GM12872 (cell line): ENCODE data around the gene BRSK1.

Experiments used
- TF ChIP-seq, protein P1 (sequence below): IDR thresholded peaks from 3 replicates; pipeline ENCODE4 v1.5.1; 2011; ENCODE audit warnings: low read depth, mild to moderate bottlenecking, low read length, moderate library complexity; ENCODE audit not compliant: insufficient read depth

Gene BRSK1

DNA sequence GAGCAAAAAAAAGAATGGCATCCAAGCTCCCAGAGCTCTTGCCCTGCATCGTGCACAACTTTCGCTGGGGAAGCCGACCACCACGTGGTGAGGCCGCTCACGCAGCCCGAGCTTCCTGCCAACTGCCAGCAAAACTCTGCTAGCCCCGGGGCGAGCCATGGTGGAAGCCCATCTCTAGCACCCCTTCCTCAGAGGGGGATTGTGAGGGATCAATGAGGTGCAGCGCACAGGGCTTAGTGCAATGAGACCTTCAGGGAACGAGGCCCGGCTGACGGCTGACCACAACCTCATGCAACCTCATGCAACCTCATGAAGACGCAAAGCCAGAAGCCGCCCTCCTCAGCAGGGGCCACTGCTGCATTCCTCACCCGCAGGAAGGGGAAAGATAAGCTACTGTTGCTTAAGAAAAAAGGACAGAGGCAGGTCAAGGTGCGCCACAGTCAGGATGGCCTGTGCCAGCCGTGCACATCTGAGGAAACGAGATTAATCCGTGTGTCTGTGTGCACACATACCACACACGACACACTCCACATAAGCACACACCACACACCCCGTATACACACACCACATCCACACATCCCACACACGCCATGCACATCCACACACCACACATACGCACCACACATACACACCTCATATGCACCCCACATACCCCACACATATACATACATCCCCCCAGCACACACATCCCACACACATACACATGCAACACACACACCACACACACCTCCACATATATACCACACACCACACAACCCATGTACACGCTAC lies 13.4 kb upstream of the BRSK1 start:
- TF ChIP-seq, protein P1, sequence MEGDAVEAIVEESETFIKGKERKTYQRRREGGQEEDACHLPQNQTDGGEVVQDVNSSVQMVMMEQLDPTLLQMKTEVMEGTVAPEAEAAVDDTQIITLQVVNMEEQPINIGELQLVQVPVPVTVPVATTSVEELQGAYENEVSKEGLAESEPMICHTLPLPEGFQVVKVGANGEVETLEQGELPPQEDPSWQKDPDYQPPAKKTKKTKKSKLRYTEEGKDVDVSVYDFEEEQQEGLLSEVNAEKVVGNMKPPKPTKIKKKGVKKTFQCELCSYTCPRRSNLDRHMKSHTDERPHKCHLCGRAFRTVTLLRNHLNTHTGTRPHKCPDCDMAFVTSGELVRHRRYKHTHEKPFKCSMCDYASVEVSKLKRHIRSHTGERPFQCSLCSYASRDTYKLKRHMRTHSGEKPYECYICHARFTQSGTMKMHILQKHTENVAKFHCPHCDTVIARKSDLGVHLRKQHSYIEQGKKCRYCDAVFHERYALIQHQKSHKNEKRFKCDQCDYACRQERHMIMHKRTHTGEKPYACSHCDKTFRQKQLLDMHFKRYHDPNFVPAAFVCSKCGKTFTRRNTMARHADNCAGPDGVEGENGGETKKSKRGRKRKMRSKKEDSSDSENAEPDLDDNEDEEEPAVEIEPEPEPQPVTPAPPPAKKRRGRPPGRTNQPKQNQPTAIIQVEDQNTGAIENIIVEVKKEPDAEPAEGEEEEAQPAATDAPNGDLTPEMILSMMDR, result no peak

DNA sequence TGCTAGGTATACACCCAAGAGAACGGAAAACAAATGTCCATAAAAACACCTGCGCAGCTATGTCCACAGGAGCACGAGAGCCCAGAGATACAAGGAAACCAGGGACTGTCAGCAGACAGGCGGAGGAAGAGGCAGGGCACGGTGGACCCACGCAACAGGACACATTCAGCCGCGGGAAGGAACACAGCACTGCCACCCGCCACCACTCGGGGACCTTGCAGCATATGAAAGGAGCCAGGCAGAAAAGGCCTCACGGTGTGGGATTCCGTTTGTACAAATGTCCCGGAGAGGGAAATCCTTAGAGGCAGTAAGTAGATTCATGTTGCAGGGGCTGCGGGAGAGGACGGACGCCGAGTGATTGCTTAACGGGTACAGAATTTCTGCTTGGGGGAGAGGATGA lies 11.7 kb upstream of the BRSK1 start:
- TF ChIP-seq, protein P1, result no peak

DNA sequence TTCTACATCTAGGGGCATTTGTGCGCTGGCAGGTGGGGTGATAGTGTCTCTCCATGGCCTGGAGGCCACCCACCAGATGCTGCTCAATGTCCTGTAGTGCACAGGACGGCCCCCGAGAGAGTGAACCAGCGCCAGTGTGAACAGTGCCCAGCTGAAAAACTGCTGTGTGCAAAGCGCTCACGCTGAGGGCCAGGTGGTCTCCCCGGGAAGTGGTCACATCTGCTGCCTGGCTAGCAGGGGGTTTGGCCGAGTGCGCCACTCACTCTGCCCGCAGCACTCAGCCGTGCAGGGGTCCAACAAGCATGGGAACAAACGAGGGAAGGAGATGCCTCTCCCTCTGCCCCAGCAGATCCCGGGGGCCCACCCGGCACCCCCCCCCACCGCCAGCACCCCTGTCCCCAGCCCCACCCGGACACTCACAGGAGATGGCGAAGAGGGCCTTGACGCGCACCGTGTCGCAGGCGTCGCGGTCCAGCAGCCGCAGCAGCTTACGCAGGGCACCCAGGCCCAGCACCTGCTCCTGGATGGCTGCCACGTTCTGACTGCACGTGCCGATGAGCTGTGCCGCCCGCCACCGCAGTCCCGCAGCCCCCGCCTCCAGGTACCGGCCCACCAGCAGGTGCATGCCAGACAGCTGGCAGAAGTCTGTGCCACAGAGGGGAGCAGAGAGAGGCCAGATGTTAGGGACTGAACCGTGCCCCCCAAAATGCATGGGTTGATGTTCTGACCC lies 9.7 kb upstream of the BRSK1 start:
- TF ChIP-seq, protein P1, result no peak

DNA sequence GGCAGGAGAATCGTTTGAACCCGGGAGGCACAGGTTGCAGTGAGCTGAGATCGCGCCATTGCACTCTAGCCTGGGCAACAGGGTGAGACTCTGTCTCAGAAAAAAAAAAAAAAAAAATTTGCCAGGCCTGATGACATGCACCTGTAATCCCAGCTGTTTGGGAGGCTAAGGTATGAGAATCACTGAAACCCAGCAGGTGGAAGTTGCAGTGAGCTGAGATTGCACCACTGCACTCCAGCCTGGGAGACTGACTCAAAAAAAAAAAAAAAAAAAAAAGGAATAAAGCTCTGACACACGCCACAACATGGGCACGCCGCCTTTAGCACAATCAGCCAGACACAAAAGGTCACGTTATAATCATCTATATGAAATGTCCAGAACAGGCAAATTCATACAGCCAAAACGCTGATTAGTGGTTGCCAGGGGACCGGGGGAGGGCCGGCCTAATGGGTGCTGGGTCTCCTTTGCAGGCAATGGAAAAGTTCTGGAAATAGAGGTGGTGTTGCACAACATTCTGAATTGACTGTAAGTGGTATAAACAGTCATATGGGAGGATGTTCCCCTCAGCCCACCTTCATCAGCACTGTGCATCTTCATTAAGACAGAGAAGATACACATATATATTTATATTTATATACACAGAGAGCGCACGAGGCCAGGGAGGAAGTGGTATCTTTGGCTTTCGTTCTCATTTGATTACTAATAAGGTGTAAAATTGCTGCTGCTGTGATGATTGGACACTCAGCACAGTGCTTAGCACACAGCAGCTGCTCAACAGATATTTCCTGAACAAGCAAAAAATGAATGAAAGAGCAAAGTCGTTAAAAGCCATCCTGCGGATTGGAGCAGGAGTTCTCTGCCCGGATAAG lies 7.7 kb upstream of the BRSK1 start:
- TF ChIP-seq, protein P1, result no peak

DNA sequence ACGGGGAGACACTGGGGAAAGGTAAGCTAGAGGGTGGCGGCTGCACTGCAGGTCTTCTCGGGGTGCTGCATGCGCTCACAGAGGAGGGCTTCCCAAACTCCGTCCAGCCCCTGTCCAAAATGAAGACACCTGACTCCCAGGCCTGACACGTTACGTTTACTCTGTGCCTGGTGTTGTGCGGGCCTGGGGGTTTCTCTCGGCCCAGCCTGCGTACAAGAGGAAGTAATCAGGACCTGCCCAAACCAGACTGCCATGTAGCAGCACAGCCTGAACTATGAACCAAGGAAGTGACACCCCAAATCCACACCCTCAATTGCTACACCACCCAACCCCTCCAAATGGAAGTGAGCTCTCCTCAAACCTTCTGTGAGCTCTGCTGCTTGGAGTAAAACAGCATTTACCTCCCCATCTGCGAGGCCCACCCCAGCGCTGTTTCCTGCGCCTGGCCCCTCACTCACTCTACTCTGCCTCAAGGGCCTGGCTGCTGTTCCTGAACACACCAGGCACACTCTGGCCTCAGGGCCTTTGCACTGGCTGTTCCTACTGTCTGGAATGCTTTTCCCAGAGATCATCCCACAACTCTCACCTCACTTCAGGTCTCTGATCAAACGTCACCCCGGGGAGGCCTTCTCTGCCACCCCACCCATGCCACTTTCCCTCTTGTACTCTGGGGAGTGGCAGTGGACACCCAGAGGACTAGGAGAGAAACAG lies 6.9 kb upstream of the BRSK1 start:
- TF ChIP-seq, protein P1, result no peak

DNA sequence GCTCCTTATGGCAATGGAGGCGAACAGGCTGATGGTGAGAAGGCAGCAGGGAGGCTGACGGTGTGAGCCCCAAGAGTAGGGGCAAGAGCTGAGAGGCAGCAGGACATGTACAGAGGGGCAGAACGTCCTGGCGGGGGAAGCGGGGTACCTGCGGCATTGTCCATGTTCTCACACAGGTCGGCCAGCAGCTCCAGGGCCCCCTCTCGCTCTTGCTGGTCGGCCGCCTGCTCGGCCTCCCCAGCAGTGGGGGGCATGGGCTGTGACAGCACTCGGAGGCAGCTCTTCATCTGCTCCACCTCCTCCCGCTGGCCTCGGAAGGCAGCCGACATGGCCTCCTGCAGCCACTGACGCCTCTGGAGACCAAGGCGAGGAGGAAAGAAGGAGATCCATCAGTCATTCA lies 6.3 kb upstream of the BRSK1 start:
- TF ChIP-seq, protein P1, result no peak
